K562 (cell line): ENCODE measurements around the gene SORT1. TPM values are rescaled to one million over a fixed set of nuclear protein-coding genes. Genes with fewer than 3 reads are reported as not detected.

Experiments used
- ELF1 ChIP-seq: fragments of 200-800 bp; sonication (Bioruptor generic); IDR thresholded peaks from 2 replicates; pipeline ENCODE4 v1.6.1; 2016; ENCODE audit warnings: missing genetic modification characterization, missing compliant biosample characterization
- ETV1 ChIP-seq: fragments of 450-650 bp; conservative IDR thresholded peaks from 2 replicates; pipeline ENCODE4 v1.6.1; 2016; ENCODE audit warnings: missing genetic modification characterization, control low read depth, low read depth, missing compliant biosample characterization
- KAT7 ChIP-seq: sonication (generic); formaldehyde crosslinking; IDR thresholded peaks from 2 replicates; pipeline ENCODE4 v1.8.0; 2022; ENCODE audit warnings: missing genetic modification reagents, mild to moderate bottlenecking, borderline replicate concordance
- MCM7 ChIP-seq, 2 experiments: fragments of 450-650 bp; IDR thresholded peaks; 2 replicates each; pipeline ENCODE4 v1.6.1; 2016 to 2018
- MYBL2 ChIP-seq, 2 experiments: fragments of 450-650 bp in 1 of 2; sonication (generic) in 1 of 2; formaldehyde crosslinking in 1 of 2; IDR thresholded peaks; 2 replicates each; pipeline versions ENCODE4 v1.6.1 to v1.8.1; 2017 to 2022; ENCODE audit warnings: borderline replicate concordance in 1 of 2, inconsistent platforms in 1 of 2, low read depth in 1 of 2, mild to moderate bottlenecking in 1 of 2, missing genetic modification reagents in 1 of 2, moderate library complexity in 1 of 2
- SMARCA5 ChIP-seq: fragments of 450-650 bp; IDR thresholded peaks from 2 replicates; pipeline ENCODE4 v1.6.1; 2016
- ZBED1 ChIP-seq: IDR thresholded peaks from 2 replicates; pipeline ENCODE4 v1.6.1; 2014
- polyA plus RNA-seq, 8 experiments: library from polyadenylated mRNA; depleted of rRNA in 4 of 8; stranded (reverse) in 5 of 8; unstranded in 3 of 8; fragments of >200 nt; fragmentation: Nextera tagmentation in 2 of 8; fragmentation: Illumina TruSeq in 1 of 8; extraction: Ambion mirVana in 2 of 8; extraction: Trizol in 1 of 8; gene quantifications; 2 replicates each; pipeline versions ENCODE4 v1.2.1 to v1.2.3, GENCODE V29; 2011 to 2014; ENCODE audit warnings: inconsistent platforms in 1 of 8, missing spikeins in 1 of 8
- total RNA-seq, 7 experiments: library from RNA; depleted of rRNA in 6 of 7; stranded (reverse); fragments of >200 nt in 6 of 7; fragmentation: Illumina TruSeq in 2 of 7; extraction: Trizol in 2 of 7; gene quantifications; 2 replicates each; pipeline versions ENCODE4 v1.2.1 to v1.2.3, GENCODE V29; 2011 to 2021; ENCODE audit warnings: low replicate concordance in 1 of 7
- TF ChIP-seq, protein P1 (sequence below), 3 experiments: fragments of 200-800 bp in 1 of 3; fragments of 250-450 bp in 1 of 3; fragments of 450-650 bp in 1 of 3; sonication (Bioruptor Pico) in 1 of 3; sonication (Bioruptor generic) in 1 of 3; formaldehyde crosslinking in 1 of 3; IDR thresholded peaks; 2 replicates each; pipeline versions ENCODE4 v1.6.1 to v1.8.0; 2016 to 2022; ENCODE audit warnings: mild to moderate bottlenecking in 2 of 3, missing genetic modification characterization in 2 of 3, missing compliant biosample characterization in 1 of 3, moderate library complexity in 1 of 3
- TF ChIP-seq, protein P2 (sequence below): sonication (generic); formaldehyde crosslinking; IDR thresholded peaks from 2 replicates; pipeline ENCODE4 v1.8.0; 2023; ENCODE audit warnings: missing genetic modification reagents, mild to moderate bottlenecking, borderline replicate concordance
- TF ChIP-seq, protein P3 (sequence below): sonication (generic); formaldehyde crosslinking; IDR thresholded peaks from 2 replicates; pipeline ENCODE4 v1.4.0; 2020; ENCODE audit warnings: mild to moderate bottlenecking, missing genetic modification reagents
- TF ChIP-seq, protein P4 (sequence below): sonication (generic); formaldehyde crosslinking; IDR thresholded peaks from 2 replicates; pipeline ENCODE4 v1.8.1; 2023; ENCODE audit warnings: mild to moderate bottlenecking, missing genetic modification reagents

The SORT1 gene
- total and polyA plus RNA-seq, 9 of the 15 experiments (the other 6 are each of a cell fraction or from before 2014, with no cell fraction given): 27.4 to 112 (median 65.0) TPM

DNA sequence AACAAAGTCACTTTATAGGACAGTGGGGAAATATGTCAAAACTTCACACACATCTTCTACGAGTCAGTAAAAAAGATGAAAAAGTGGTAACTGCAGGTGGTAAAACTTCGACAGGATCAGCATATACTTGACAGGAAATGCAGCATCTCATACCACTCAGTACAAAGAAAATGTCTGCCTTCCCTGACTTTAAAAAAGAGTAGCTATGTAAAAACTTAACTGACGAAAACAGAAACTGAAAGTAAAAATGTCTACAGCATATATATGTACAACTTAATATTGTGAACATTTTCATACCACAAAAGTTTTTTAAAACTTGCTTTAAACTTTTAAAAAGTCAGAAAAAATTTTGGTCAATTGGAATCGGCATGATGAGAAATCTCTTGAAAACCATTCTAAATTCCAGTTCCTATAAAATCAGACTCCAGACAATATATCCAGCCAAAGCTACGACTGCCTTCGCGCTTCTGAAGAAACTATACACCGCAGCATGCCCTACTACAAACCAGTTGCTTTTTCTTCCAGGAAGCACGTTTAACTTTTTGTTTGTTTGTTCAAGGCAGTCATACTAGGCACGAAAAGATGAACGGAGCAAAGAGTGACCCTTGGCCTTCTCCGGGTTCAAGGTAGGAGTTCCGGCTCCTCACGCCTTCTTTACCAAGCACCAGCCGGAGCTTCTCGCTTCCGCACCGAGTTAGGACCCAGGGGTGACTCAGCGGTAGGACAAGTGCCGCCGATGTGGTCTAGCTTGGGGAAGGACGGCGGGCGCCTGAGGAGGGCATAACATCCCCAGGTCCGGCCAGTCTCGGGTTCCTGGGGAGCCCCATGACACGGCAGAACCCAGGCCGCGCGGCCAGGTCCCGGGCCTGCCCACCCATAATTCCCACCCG is 27.9 kb upstream of the SORT1 start (continued):
- TF ChIP-seq, protein P1, sequence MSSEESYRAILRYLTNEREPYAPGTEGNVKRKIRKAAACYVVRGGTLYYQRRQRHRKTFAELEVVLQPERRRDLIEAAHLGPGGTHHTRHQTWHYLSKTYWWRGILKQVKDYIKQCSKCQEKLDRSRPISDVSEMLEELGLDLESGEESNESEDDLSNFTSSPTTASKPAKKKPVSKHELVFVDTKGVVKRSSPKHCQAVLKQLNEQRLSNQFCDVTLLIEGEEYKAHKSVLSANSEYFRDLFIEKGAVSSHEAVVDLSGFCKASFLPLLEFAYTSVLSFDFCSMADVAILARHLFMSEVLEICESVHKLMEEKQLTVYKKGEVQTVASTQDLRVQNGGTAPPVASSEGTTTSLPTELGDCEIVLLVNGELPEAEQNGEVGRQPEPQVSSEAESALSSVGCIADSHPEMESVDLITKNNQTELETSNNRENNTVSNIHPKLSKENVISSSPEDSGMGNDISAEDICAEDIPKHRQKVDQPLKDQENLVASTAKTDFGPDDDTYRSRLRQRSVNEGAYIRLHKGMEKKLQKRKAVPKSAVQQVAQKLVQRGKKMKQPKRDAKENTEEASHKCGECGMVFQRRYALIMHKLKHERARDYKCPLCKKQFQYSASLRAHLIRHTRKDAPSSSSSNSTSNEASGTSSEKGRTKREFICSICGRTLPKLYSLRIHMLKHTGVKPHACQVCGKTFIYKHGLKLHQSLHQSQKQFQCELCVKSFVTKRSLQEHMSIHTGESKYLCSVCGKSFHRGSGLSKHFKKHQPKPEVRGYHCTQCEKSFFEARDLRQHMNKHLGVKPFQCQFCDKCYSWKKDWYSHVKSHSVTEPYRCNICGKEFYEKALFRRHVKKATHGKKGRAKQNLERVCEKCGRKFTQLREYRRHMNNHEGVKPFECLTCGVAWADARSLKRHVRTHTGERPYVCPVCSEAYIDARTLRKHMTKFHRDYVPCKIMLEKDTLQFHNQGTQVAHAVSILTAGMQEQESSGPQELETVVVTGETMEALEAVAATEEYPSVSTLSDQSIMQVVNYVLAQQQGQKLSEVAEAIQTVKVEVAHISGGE (CRISPR knock-in tag; IDR thresholded peaks at IDR 0.05): no peak
- TF ChIP-seq MYBL2 (IDR thresholded peaks at IDR 0.05; ENCODE audit: low read depth): no peak
- TF ChIP-seq MYBL2 (CRISPR knock-in tag; IDR thresholded peaks at IDR 0.05; ENCODE audit: borderline replicate concordance): no peak
- no peak for TF ChIP-seq MCM7 (IDR thresholded peaks at IDR 0.05)
- peak; percentile 96; the same call in 1 of the 2 replicates for TF ChIP-seq KAT7 (CRISPR knock-in tag)
- TF ChIP-seq ETV1 (tag): peak; percentile 61; the same call in 1 of the 2 replicates
- TF ChIP-seq ZBED1: peak; percentile 64; the same call in 1 of the 2 replicates
- TF ChIP-seq, protein P2, sequence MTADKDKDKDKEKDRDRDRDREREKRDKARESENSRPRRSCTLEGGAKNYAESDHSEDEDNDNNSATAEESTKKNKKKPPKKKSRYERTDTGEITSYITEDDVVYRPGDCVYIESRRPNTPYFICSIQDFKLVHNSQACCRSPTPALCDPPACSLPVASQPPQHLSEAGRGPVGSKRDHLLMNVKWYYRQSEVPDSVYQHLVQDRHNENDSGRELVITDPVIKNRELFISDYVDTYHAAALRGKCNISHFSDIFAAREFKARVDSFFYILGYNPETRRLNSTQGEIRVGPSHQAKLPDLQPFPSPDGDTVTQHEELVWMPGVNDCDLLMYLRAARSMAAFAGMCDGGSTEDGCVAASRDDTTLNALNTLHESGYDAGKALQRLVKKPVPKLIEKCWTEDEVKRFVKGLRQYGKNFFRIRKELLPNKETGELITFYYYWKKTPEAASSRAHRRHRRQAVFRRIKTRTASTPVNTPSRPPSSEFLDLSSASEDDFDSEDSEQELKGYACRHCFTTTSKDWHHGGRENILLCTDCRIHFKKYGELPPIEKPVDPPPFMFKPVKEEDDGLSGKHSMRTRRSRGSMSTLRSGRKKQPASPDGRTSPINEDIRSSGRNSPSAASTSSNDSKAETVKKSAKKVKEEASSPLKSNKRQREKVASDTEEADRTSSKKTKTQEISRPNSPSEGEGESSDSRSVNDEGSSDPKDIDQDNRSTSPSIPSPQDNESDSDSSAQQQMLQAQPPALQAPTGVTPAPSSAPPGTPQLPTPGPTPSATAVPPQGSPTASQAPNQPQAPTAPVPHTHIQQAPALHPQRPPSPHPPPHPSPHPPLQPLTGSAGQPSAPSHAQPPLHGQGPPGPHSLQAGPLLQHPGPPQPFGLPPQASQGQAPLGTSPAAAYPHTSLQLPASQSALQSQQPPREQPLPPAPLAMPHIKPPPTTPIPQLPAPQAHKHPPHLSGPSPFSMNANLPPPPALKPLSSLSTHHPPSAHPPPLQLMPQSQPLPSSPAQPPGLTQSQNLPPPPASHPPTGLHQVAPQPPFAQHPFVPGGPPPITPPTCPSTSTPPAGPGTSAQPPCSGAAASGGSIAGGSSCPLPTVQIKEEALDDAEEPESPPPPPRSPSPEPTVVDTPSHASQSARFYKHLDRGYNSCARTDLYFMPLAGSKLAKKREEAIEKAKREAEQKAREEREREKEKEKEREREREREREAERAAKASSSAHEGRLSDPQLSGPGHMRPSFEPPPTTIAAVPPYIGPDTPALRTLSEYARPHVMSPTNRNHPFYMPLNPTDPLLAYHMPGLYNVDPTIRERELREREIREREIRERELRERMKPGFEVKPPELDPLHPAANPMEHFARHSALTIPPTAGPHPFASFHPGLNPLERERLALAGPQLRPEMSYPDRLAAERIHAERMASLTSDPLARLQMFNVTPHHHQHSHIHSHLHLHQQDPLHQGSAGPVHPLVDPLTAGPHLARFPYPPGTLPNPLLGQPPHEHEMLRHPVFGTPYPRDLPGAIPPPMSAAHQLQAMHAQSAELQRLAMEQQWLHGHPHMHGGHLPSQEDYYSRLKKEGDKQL: no peak
- TF ChIP-seq, protein P3, sequence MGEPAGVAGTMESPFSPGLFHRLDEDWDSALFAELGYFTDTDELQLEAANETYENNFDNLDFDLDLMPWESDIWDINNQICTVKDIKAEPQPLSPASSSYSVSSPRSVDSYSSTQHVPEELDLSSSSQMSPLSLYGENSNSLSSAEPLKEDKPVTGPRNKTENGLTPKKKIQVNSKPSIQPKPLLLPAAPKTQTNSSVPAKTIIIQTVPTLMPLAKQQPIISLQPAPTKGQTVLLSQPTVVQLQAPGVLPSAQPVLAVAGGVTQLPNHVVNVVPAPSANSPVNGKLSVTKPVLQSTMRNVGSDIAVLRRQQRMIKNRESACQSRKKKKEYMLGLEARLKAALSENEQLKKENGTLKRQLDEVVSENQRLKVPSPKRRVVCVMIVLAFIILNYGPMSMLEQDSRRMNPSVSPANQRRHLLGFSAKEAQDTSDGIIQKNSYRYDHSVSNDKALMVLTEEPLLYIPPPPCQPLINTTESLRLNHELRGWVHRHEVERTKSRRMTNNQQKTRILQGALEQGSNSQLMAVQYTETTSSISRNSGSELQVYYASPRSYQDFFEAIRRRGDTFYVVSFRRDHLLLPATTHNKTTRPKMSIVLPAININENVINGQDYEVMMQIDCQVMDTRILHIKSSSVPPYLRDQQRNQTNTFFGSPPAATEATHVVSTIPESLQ: peak; percentile 84; the same call in 1 of the 2 replicates
- TF ChIP-seq ELF1 (tag): no peak; the same call in 1 of the 2 replicates
- TF ChIP-seq, protein P4, sequence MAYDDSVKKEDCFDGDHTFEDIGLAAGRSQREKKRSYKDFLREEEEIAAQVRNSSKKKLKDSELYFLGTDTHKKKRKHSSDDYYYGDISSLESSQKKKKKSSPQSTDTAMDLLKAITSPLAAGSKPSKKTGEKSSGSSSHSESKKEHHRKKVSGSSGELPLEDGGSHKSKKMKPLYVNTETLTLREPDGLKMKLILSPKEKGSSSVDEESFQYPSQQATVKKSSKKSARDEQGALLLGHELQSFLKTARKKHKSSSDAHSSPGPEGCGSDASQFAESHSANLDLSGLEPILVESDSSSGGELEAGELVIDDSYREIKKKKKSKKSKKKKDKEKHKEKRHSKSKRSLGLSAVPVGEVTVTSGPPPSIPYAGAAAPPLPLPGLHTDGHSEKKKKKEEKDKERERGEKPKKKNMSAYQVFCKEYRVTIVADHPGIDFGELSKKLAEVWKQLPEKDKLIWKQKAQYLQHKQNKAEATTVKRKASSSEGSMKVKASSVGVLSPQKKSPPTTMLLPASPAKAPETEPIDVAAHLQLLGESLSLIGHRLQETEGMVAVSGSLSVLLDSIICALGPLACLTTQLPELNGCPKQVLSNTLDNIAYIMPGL (CRISPR knock-in tag): 0 out of 2 replicates have a peak, but pooled peaks have one; percentile 74
- no peak for TF ChIP-seq SMARCA5
